HFF-Myc (cell line): Measurements from ENCODE around the gene CDH12.
"Not testable (repeated sequence)": the region's sequence is repeated elsewhere in the genome, so short reads cannot be mapped to it uniquely, and the experiment has no call there.

Source experiments
- DNase-seq: peaks from one replicate; pipeline ENCODE4 v3.0.0-alpha.2; 2011; ENCODE audit warnings: low read depth; ENCODE audit errors: extremely low read depth
- H3K4me3 ChIP-seq: replicated peaks from 2 replicates; pipeline ENCODE4 v1.5.1; 2011; ENCODE audit warnings: low read depth, mild to moderate bottlenecking, control low read depth, low read length
- CTCF ChIP-seq: IDR thresholded peaks from 2 replicates; pipeline ENCODE4 v1.5.1; 2012; ENCODE audit warnings: mild to moderate bottlenecking, low read depth, low read length, control low read depth; ENCODE audit errors: missing control alignments

CDH12 gene

GRCh38 chr5:22889720-22890119 is 36.6 kb upstream of the CDH12 start:
- H3K4me3 ChIP-seq = no peak overlapping the region
- no peak for DNase-seq
- no peak for TF ChIP-seq CTCF

GRCh38 chr5:22887566-22887965 is 34.4 kb upstream of the CDH12 start:
- TF ChIP-seq CTCF = no peak
- no peak for DNase-seq

GRCh38 chr5:22858911-22859310 is 5.8 kb upstream of the CDH12 start:
- not testable (repeated sequence) for H3K4me3 ChIP-seq, DNase-seq

More at GRCh38 chr5:22887566-22887965, 34.4 kb upstream of the CDH12 start:
- H3K4me3 ChIP-seq = no peak overlapping the region

- DNase-seq = no peak
- H3K4me3 ChIP-seq = no peak overlapping the region
- TF ChIP-seq CTCF = no peak
These were observed 2.7 kb upstream of the CDH12 start for GRCh38 chr5:22855824-22856223.

GRCh38 chr5:22850981-22851380 is 2.2 kb downstream of the CDH12 start:
- TF ChIP-seq CTCF = no peak
- H3K4me3 ChIP-seq = no peak overlapping the region
- DNase-seq = no peak

GRCh38 chr5:22846693-22847092 is 6.5 kb downstream of the CDH12 start:
- TF ChIP-seq CTCF = no peak
- H3K4me3 ChIP-seq = no peak overlapping the region
- DNase-seq = no peak

GRCh38 chr5:22844636-22845035 is 8.5 kb downstream of the CDH12 start:
- no peak for DNase-seq
- TF ChIP-seq CTCF = no peak
- H3K4me3 ChIP-seq = no peak overlapping the region
